Hematopoietic multipotent progenitor cell (in vitro differentiated cells): Measurements from ENCODE around the gene OR4E1. TPM values are rescaled to one million over a fixed set of nuclear protein-coding genes. Genes with fewer than 3 reads are reported as not detected.
A peak's percentile ranks its signal among the peaks of the same experiment; 100 is the strongest.
"Not testable (repeated sequence)": the region's sequence is repeated elsewhere in the genome, so short reads cannot be mapped to it uniquely, and the experiment has no call there.

ENCODE experiments used
- DNase-seq, 3 donors: peaks; one replicate each; pipeline ENCODE4 v3.0.0-alpha.2; 2011 to 2015; ENCODE audit warnings: low read depth in 2 of 3, low spot score in 2 of 3
- total RNA-seq: library from RNA; depleted of rRNA; stranded (reverse); fragments of >200 nt; gene quantifications from one replicate; pipeline ENCODE4 v1.2.3, GENCODE V29; 2012

OR4E1 gene, protein sequence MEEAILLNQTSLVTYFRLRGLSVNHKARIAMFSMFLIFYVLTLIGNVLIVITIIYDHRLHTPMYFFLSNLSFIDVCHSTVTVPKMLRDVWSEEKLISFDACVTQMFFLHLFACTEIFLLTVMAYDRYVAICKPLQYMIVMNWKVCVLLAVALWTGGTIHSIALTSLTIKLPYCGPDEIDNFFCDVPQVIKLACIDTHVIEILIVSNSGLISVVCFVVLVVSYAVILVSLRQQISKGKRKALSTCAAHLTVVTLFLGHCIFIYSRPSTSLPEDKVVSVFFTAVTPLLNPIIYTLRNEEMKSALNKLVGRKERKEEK
- total RNA-seq = 0.27 TPM

DNA sequence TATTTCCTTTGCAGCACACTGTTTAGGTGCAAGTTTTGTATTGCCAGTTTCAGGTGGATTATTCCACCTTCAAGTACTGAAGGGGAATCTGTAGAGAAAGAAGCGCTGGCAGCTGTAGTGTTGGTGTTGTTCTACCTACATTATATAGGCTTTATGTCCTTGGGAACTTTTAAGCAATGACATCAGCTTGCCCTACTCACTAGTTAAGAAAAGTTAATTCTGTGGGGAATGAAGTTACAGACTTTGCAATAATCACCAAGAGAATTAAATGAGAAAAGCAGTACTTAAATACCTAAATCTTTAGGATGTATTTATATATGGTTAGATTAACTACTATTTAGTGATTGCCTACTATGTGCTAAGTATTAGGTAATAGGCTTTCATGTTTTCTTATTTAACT lies at the start of gene OR4E1:
Gene OR4E1, minus strand, starts transcription at position 101 of the 400 bp plus-strand sequence. CDS start 2,883 bp downstream, outside the sequence.
- no peak for DNase-seq

DNA sequence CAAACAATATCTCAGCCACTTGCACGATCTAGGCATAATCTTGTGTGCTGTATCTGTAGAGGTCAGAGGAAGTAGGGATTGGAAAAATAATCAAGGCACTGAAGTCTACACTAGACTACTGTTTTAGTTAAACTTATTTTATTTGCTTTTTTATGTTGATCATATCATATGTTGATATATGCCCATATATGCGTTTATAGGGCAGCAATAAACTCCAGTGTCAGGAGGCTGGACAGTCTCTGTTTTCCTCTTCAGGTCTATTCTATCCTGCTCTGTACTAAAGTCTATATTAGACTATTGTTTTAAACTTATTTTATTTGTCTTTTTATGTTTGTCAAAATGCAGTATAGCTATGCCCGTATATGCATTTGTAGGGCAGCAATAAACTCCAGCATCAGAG lies 47.9 kb upstream of the OR4E1 start:
- DNase-seq = no peak

DNA sequence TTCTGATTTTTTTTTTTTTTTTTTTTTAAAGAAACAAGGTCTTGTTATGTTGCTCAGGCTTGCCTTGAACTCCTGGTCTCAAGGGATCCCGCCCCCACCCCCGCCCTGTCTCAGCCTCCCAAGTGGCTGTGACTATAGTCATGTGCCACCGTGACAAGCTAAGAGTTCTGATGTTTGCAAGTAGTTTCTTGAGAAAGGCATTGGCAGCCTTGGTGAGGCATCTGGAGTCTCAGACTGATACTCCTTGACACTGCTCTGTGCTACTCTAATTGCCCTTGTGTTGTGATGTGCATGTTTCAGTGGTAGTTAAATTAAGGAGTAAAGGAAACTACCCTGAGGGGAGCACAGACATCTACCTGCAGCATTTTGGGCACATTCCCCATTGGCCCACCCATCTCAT lies 46.2 kb upstream of the OR4E1 start:
- no peak for DNase-seq

DNA sequence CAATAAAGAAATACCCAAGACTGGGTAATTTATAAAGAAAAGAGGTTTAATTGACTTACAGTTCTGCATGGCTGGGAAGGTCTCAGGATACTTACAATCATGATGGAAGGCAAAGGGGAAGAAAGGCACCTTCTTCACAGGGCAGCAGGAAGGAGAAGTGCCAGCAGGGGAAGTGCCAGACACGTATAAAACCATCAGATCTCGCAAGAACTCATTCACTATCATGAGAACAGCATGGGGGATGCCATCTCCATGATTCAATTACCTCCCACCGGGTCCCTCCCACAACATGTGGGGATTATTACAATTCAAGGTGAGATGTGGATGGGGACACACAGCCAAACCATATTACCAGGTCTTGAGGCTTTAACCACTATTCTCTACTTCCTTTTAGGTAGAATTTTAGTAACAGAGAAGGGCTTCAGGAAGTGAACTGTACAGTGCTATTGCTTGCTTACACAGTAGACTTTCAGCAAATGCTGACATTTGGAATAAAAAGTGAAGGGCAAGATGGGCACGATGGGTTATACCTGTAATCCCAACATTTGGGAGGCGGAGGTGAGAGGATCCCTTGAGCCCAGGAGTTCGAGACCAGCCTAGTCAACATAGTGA lies 40.8 kb upstream of the OR4E1 start:
- DNase-seq = no peak

DNA sequence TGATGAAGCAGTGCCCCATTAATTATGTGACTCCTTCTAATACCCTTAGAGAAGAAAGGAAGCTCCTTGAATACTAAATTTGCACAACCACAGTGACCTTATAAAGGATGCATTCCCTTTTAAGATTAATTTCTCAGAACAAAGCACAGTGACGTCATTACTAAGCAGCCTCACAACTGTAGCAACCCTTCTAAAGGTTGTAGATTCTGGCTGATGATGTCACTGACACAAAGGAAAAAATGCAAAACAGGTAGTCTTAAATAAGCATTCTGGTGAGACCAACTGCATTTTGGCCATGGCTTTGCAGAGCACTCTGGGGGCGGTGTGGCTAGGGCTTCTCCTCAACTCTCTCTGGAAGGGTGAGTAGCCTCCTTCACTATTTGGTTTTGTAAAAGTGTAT lies 38.4 kb upstream of the OR4E1 start:
- DNase-seq = no peak

DNA sequence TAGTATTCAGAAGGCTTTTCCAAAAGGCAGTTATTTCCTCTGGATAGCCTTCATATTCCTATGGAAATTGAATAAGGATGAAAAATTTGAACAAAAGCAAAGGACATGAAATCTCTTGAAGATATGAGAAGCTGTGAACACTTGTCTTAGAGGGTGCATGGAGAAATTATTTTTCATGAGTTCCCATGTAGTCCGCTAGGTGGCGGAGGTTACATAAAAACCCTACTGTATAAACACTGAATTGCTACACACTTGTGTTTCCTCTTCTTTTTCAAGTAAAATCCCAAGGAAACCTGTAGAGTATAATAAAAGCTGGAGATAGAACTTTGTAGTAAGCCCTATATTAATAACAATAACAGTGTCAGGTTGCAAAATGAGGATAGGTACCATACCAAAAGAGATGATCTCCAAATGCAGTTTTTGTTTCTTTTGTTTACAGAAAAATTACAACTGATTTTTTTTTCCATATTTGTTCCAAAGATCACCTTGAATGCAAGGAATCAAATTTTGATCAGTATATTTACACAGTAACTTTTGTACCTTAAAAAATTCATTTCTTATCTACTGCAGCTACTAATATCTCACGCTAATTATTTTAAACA lies 37.8 kb upstream of the OR4E1 start:
- DNase-seq = peak in 2 of 3 donors; percentile 30 to 64

DNA sequence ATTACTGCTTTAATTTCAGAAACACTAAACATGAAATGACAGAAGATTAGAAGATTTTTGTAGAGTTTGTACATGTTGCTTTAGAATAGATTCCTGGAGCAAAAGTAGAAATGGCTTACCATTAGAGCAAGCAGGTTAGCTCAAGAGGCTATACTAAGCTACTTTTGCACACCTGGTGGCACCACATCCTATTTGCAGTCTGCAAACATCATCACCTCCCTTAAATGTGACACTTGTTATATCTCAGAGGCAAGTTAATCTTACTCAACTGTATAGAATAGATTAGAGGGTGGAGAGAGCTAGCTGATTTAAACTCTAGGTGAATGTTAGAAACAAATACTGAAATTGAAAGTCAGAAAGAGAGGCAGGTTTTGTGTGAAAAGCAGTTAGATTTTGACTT lies 30.7 kb upstream of the OR4E1 start:
- no peak for DNase-seq

DNA sequence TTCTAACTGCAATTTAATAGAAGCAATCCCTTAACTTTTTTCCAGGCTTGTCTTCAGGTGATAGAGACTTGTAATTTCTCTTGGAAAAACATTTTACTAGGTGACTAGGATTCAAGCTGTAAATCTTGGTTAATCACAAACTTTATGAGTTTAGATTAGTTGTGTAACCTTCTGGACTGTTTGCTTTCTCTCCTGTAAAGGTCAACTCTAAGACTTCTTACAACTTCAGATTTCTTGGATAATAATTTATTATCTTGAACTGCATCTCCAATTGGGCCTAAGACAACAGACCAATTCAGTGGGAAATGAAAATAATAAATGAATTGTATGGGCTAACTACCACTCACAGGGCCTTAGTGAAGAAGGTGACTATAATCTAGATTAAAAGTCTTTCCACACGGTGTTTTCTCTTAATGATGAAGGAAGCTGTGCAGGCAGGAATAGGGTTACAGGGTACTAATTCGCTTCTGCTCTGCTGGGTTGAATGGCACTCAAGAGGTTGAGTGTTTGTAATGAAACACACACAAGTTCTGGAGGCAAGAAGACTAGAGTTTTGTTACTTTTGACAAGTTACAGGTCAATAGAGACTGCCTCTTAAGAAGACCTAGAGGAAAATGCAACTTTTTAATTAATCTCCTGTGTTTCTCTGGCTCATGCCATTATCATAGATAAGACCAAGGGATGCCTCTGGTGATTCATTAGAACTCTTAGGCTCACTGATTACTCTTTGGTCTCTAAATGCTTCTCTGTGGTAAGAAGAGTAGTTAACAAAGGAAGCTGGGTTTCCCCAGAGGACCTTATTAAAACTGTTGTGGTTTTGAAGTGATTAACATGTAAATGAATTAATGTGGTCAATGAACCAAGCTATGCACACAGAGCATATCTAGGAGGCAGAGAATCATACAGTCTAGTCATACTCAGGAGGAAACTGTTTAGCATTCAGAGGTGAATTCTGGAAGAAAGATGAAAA lies 30.0 kb upstream of the OR4E1 start:
- peak in 1 of 3 donors; percentile 22 for DNase-seq

DNA sequence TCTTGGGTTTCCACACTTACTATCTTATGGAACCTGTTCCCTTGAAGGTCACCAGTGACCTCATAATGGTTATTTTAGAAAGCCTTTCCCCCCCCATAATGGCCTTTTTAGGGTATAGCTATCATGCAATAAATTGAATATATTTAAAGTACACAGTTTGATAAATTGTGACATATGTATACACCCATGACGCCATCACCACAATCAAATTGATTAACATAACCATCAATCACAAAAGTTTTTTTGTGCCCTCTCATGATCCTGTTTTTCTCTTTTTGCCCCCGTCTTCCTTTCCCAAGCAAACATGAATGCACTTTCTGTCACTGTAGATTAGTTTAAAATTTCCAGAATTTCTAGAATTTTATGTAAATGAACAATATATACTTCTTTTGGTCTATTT lies 28.7 kb upstream of the OR4E1 start:
- no peak for DNase-seq

DNA sequence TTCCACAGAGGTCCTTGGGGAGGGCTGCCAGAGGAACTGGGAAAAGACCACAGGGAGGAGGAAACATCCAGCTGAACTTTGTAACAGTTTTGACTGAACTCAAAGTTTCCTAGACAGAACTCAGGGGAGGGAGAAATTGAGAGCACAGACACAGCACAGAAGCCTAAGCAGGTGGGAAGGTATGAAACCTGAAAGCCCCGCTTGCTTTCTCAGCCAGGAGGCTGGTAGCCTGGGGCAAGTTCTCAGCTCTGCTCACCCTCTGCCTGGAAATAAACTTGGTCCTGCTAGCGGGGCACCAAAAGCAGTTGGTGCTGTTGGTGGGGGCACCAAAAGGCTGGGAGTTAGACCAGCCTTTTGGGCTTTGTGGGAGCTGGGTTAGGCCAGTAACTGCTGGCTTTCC lies 25.9 kb upstream of the OR4E1 start:
- no peak for DNase-seq

DNA sequence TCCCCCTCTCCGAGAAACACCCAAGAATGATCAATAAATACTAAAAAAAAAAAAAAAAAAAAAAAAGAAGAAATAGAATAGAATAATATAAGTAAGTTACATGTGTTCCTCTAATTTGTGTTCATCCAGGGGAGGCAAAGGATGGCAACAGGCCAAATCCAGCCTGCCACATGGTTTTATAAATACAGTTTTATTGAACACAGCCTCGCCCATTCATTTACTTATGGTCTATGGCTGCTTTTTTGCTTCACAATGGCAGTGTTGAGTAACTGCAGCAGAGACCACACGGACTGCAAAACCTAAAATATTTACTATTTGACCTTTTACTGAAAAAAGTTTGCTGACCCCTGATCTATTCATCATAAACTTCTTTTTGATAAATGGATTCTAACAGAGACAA lies 24.9 kb upstream of the OR4E1 start:
- DNase-seq = not testable (repeated sequence)

DNA sequence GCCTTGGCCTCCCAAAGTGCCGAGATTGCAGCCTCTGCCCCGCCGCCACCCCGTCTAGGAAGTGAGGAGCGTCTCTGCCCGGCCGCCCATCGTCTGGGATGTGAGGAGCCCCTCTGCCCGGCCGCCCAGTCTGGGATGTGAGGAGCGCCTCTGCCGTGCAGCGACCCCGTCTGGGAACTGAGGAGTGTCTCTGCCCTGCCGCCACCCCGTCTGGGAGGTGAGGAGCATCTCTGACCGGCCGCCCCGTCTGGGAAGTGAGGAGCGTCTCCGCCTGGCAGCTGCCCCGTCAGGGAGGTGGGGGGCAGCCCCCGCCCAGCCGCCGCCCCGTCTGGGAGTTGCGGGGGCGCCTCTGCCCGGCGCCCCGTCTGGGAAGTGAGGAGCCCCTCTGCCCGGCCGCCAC lies 24.0 kb upstream of the OR4E1 start:
- DNase-seq = not testable (repeated sequence)

DNA sequence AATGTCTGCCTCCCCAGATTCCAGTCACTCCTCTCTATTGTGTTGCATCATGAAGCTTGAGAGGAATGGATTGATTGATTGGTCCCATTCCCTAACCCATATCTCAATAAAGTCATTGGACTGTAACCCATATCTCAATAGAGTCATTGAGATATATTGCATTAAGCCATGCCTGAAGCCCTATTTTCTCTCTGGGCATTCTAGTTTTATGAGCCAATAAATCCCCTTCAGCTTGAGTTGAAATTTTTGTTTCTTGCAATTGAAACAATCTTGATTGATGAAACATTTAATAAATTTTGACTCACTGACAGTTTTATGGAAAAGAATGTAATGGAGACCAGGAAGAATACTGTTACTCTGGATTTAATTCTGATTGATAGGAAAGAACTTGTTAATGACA lies 20.8 kb upstream of the OR4E1 start:
- DNase-seq = no peak

DNA sequence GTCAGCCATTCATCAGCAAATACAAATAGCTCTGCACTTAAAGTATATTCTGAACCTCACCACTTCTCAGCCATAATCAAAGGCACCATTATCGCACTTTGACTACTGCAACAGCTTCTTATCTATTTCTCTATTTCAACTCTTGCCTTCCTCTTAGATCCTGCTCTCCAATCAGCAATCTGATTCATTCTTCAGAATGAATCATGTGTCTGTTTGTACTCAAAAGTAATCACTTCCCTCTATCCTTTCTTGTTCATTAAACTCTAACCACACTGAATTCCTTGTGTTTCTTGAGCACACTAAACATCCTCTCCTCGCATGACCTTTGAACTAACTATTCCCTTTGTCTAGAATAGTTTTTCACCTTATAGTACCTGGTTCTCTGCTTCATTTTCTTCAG lies 12.8 kb upstream of the OR4E1 start:
- no peak for DNase-seq

DNA sequence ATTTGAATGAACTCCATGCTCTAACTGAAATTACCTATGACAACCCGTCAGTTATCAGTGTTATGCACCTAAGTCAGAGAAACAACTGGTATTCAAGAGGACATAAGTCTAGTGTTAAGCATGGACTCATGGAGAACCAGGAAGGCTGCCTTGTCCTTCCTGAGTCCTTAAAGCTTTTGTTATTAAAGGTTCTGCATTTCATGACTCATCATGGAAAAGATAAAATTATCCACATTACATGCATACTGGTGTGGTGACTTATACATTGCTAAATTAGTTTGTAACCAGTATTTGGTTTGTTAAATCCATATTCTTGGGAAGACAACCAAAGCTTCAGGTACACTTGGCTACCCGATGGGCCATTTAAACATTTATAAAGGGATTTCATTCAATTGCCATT lies 6.5 kb upstream of the OR4E1 start:
- DNase-seq = no peak

DNA sequence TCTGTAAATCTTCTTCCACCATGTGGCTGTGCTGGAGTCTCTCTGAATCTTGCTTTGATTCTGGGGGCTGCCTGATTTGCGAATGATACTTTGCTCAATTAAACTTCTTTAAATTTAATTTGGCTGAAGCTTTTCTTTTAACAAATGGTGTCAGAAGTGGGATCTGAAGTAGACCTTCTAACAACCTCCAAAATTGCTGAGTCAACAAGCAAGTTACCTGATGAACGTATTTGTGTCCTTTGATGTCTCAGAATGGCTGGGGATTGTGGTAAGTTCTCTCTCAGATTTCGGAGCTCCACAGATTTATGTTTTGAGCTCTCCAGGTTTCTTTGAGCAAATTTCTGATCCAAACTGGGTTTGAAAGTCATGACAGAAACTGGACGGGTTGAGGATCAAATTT lies 1.9 kb upstream of the OR4E1 start:
- DNase-seq = no peak

DNA sequence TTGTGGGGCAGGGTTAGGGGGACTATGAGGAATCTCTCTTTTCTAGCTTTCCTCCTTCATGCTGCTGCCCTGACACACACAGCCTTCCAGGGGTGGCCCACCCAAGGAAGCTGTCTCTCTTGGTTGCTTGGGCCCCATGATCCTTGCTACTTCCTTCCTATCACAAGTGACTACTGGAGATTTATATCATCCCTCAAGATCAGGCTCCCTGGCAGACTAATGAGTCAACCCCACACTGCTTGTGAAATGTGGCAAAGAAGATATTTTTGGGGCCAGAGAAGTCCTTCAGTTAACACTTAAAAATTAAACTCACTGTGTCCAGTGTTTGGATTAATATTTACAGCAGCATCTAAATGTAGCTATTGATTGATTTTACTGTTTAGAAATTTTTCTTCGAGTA lies 1.5 kb downstream of the OR4E1 start:
- DNase-seq = no peak

DNA sequence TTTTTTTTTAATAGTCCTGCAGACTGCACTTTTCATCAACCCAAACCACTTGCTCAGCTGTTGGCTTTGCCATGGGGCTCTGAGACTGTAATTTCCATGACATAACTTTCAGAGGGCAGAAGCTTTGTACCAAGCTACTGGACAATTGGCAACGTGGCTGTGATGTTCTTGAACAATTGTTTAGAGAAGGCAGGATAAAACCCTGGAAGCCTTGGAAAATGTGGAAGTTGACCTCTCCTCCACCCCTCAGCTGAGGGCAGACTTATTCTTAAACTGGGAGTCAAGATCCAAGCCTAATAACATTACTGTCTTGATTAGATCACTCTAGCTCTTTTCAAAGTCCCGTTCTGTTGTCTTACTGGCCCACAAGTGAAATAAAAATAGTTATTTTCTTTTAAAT lies 2.2 kb downstream of the OR4E1 start:
- no peak for DNase-seq

DNA sequence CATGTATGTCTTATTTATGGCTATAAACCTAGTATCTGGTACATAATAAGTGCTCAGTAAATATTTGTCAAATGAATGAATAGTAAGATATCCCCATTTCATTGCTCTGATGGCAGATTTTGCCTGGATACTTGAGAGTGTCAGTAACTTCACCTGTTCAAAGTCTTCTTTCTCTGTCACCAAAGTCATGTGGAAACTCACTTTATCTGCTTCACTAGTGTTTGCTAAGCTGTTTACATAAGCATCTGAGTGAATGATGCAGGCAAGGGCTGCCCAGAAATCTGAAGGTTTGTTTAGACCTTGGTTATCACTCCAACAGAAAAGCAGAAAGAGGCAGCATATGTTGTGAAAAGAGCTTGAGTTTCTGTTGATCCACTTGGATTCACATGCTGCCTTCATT lies 4.3 kb downstream of the OR4E1 start:
- no peak for DNase-seq

DNA sequence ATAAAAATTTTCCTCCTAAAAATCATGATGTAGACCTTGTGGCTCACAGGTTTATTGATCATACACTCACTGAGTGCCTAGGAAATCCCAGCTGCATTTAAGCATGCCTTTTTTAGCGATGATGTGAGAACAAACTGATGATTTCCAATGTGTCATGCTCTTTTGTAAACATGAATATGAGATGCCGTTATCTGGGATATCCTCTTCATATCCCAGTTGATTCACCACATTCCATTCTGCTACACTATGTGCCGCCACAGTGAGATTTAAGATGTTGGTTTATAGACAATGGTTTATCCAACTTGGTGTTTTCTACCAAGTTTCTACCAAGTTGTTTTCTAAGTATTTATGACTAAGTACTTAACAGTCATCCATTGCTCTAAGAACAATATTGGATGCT lies 5.2 kb downstream of the OR4E1 start:
- no peak for DNase-seq

DNA sequence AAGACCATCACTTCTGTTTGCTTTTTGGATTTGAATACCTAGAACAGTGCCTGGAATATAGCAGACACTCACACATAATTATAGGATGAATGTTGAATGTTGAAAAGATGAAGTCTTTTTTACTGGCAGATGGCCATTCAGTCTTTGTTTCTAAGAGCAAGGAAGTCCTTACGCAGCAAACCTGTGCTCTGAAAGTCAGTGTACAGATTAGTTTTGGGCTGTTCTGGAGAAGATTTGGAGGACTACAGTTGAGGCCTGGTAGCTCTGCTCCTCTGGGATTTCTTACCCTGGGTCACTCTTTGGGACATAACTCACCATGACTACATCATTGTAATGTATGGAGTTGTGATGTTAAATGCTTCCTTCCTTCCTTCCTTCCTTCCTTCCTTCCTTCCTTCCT lies 16.6 kb downstream of the OR4E1 start:
- DNase-seq = no peak
